ENCODE measurements around the gene CHSY1. TPM values are rescaled to one million over a fixed set of nuclear protein-coding genes. Genes with fewer than 3 reads are reported as not detected.

The CHSY1 gene
- total and polyA plus RNA-seq, 9 donors, result 23.0 to 69.9 (median 33.0) TPM

DNA sequence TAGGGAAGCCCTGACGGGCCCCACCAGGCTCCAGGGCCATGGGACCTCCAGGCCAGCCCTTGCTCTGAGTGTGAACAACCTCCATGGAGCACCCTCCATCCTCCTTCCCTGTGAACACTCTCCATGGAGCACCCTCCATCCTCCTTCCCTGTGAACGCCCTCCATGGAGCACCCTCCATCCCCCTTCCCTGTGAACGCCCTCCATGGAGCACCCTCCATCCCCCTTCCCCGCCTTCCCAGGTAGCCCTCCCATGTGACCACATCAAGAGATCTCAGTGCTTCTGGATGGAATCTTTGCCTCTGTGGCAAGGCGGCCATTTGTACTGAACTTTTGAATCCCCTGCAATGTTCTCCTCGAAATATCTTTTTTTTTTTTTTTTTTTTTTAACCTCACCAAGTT, 66.5 kb downstream of the CHSY1 start:
- Histone ChIP-seq H3K4me1 (ENCODE audit: insufficient read depth) (peaks cover 22% of the 10 kb centered on the region), H3K36me3 (no peaks in the 10 kb centered on the region), H3K4me3 (no peak overlapping the region), H3K27me3 (no peaks in the 10 kb centered on the region), H3K9me3 (no peaks in the 10 kb centered on the region), H3K27ac (no peak overlapping the region)
- intact Hi-C loops (cut with DNase I), result loop anchor here in 1 of 4 donors (10.0 kb wide), 1 partner anchor 61 kb away; no protein-coding TSS in a partner anchor
- no peak for DNase-seq
- TF ChIP-seq POLR2A (IDR thresholded peaks at IDR 0.05), result no peak
- TF ChIP-seq, protein P1, sequence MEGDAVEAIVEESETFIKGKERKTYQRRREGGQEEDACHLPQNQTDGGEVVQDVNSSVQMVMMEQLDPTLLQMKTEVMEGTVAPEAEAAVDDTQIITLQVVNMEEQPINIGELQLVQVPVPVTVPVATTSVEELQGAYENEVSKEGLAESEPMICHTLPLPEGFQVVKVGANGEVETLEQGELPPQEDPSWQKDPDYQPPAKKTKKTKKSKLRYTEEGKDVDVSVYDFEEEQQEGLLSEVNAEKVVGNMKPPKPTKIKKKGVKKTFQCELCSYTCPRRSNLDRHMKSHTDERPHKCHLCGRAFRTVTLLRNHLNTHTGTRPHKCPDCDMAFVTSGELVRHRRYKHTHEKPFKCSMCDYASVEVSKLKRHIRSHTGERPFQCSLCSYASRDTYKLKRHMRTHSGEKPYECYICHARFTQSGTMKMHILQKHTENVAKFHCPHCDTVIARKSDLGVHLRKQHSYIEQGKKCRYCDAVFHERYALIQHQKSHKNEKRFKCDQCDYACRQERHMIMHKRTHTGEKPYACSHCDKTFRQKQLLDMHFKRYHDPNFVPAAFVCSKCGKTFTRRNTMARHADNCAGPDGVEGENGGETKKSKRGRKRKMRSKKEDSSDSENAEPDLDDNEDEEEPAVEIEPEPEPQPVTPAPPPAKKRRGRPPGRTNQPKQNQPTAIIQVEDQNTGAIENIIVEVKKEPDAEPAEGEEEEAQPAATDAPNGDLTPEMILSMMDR (IDR thresholded peaks at IDR 0.05), result no peak
- no peak for TF ChIP-seq EP300 (IDR thresholded peaks at IDR 0.05)
- WGBS, 3 donors, result 90 to 91% (median 90%) methylated on average over 6 of the region's 6 CpGs

DNA sequence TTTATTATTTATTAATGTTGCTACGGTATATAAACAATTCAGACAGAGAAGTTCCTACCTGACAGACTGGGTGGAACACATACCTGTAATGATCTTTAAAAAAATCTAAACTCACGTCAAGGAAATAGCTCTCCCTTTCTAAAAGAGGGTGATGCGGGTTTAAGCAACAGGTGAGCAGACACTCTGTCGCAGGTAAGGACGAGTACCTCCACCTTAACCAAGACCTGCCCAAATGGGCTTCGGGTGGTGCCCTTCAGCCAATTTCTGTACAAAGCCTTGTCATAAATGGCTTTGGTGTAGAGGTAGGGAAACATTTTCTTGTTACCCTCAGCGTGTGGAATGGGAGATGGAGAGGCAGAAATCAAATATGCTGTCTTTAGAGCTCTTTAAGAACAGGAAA, 67.0 kb downstream of the CHSY1 start:
- no peaks in the 10 kb centered on the region for H3K27me3 ChIP-seq
- DNase-seq, result no peak
- H3K4me3 ChIP-seq, result no peak overlapping the region
- no peaks in the 10 kb centered on the region for H3K9me3 ChIP-seq
- H3K36me3 ChIP-seq, result no peaks in the 10 kb centered on the region
- intact Hi-C loops (cut with DNase I), result loop anchor here in 2 of 4 donors (5.0 to 10.0 kb wide), 2 partner anchors 60 to 62 kb away; no protein-coding TSS in a partner anchor
- 92 to 95% (median 93%) methylated on average over 7 of the region's 7 CpGs for WGBS, 3 donors
- no peak overlapping the region for H3K27ac ChIP-seq
- peaks cover 22% of the 10 kb centered on the region for H3K4me1 ChIP-seq (ENCODE audit: insufficient read depth)
- TF ChIP-seq, protein P1 (IDR thresholded peaks at IDR 0.05), result no peak
- no peak for TF ChIP-seq EP300 (IDR thresholded peaks at IDR 0.05)

DNA sequence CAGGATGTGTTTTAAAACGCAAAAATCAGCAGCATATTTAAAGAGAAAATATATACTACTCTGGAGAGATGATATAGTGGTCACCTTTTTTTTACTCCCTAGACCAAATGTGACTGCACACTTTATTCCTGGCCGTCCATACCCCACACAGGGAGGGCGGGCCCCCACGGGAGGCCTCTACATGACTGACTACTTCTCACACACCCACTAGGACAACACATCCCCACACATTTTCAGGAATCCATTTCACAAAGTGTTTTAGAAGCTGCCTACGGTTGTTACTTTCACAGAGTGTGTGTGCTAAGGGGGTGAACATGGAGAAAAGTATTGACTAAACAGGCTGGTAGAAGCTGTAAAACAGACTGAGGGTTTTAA, 67.9 kb downstream of the CHSY1 start:
- Histone ChIP-seq H3K27ac (no peak overlapping the region), H3K4me1 (ENCODE audit: insufficient read depth) (peaks cover 16% of the 10 kb centered on the region), H3K36me3 (no peaks in the 10 kb centered on the region), H3K9me3 (no peaks in the 10 kb centered on the region), H3K4me3 (no peak overlapping the region), H3K27me3 (no peaks in the 10 kb centered on the region)
- DNase-seq, result no peak
- intact Hi-C loops (cut with DNase I), result loop anchor here in 2 of 4 donors (5.0 to 10.0 kb wide), 2 partner anchors 59 to 63 kb away; no protein-coding TSS in a partner anchor
- 66 to 79% (median 70%) methylated on average over 5 of the region's 5 CpGs for WGBS, 3 donors
- TF ChIP-seq POLR2A (IDR thresholded peaks at IDR 0.05) (no peak), EP300 (IDR thresholded peaks at IDR 0.05) (no peak)
- TF ChIP-seq, protein P1 (IDR thresholded peaks at IDR 0.05), result no peak

DNA sequence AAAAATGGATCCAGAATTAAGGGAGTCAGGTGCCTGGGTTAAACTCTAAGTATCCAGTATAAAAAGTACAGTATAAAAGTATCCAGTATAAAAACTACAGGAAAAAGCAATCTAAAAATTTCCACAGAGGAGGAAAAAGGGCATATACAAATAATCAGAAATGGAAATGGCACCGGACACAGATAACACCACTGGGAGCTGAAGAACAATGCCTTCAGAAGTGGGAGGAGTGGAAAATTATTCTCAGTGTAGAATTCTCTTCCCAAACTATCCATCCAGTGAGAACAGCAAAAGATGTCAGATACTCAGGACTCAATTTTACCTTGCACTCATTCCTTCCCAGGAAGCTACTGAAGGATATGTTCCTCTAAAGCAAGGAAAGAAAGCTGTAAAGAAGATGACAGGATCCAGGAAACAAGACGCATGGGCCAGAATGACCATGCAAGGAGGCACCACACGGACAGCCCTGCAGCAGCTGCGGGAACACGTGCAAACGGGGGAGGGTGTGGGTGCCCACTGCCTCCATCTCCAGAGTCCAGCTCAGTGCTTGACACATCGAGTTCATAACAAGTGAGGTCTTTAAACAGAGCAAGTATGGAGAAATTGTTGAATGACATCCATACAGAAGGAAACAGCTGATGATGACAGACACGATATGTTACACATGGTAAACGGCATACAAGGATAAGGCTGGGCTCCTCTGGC, 68.5 kb downstream of the CHSY1 start:
- no peak for TF ChIP-seq EP300 (IDR thresholded peaks at IDR 0.05)
- TF ChIP-seq, protein P1 (IDR thresholded peaks at IDR 0.05), result no peak
- TF ChIP-seq POLR2A (IDR thresholded peaks at IDR 0.05), result no peak
- no peaks in the 10 kb centered on the region for H3K9me3 ChIP-seq
- intact Hi-C loops (cut with DNase I), result loop anchor here in 2 of 4 donors (5.0 to 10.0 kb wide), 2 partner anchors 59 to 64 kb away; no protein-coding TSS in a partner anchor
- peaks cover 16% of the 10 kb centered on the region for H3K4me1 ChIP-seq (ENCODE audit: insufficient read depth)
- WGBS, 3 donors, result 72 to 76% (median 73%) methylated on average over 9 of the region's 9 CpGs
- no peak for DNase-seq
- H3K27me3 ChIP-seq, result no peaks in the 10 kb centered on the region
- no peak overlapping the region for H3K27ac ChIP-seq
- H3K4me3 ChIP-seq, result no peak overlapping the region
- no peaks in the 10 kb centered on the region for H3K36me3 ChIP-seq
